Thoracic aorta (tissue), 2 donors: ENCODE measurements around the gene MLC1. TPM values are rescaled to one million over a fixed set of nuclear protein-coding genes. Genes with fewer than 3 reads are reported as not detected.
A peak's percentile ranks its signal among the peaks of the same experiment; 100 is the strongest.

Source experiments
- ATAC-seq: fragments of 150-250 bp; one replicate; pipeline ENCODE4 v1.8.0; 2017; ENCODE audit warnings: low read depth; ENCODE audit not compliant: insufficient number of reproducible peaks, low FRiP score
- DNase-seq: peaks from one replicate; pipeline ENCODE4 v3.0.0-alpha.2; 2020; ENCODE audit warnings: low spot score
- H3K27ac ChIP-seq, 2 donors: fragments of 200-600 bp; sonication (generic); 1 replicate in 1 of 2; 2 replicates in 1 of 2; pipeline ENCODE4 v1.5.1; 2016; ENCODE audit warnings: mild to moderate bottlenecking in 2 of 2, moderate library complexity in 2 of 2
- H3K27me3 ChIP-seq: fragments of 200-600 bp; sonication (generic); replicated peaks from 2 replicates; pipeline ENCODE4 v1.6.0; 2016; ENCODE audit warnings: mild to moderate bottlenecking; ENCODE audit not compliant: insufficient read depth
- H3K36me3 ChIP-seq: fragments of 200-600 bp; sonication (generic); one replicate; pipeline ENCODE4 v1.5.1; 2016
- H3K4me1 ChIP-seq, 2 donors: fragments of 200-600 bp; sonication (generic); 1 replicate in 1 of 2; 2 replicates in 1 of 2; pipeline versions ENCODE4 v1.5.1 to v1.6.0; 2016; ENCODE audit warnings: low read depth in 2 of 2, mild to moderate bottlenecking in 1 of 2; ENCODE audit not compliant: control insufficient read depth in 1 of 2
- H3K4me3 ChIP-seq: fragments of 200-600 bp; sonication (generic); 2 replicates; pipeline ENCODE4 v1.5.1; 2016; ENCODE audit warnings: mild to moderate bottlenecking
- H3K9me3 ChIP-seq: fragments of 200-600 bp; sonication (generic); 2 replicates; pipeline ENCODE4 v1.5.1; 2016
- CTCF ChIP-seq: fragments of 200-600 bp; sonication (generic); IDR thresholded peaks from one replicate; pipeline ENCODE4 v1.5.1; 2019; ENCODE audit warnings: antibody characterized with exemption
- total RNA-seq, 2 donors: library from RNA; depleted of rRNA; stranded (reverse); fragments of >200 nt; gene quantifications; one replicate each; pipeline versions ENCODE4 v1.1.0 to v1.2.3, GENCODE V29; 2016

Gene MLC1
- total RNA-seq, 2 donors from 2014 or later: 1.6 to 4.3 TPM

- no peaks in the 10 kb centered on the region for H3K27me3 ChIP-seq
- no peaks in the 10 kb centered on the region for H3K36me3 ChIP-seq
- no peak for DNase-seq
- peak; percentile 13 for ATAC-seq
- no peaks in the 10 kb centered on the region for H3K9me3 ChIP-seq
- H3K4me1 ChIP-seq: peaks cover 8 to 44% of the 10 kb centered on the region in 2 donors
- no peak for TF ChIP-seq CTCF
- H3K27ac ChIP-seq: peak overlapping the region; percentile 83 to 86
- peak overlapping the region; percentile 6 for H3K4me3 ChIP-seq
Observed at GRCh38 chr22:50112151-50113118, 27.2 kb upstream of the MLC1 start.

- H3K4me1 ChIP-seq: peaks cover 8 to 44% of the 10 kb centered on the region in 2 donors
- no peaks in the 10 kb centered on the region for H3K27me3 ChIP-seq
- ATAC-seq (no peak), DNase-seq (no peak)
- TF ChIP-seq CTCF: no peak
- no peak overlapping the region for H3K27ac ChIP-seq
- no peaks in the 10 kb centered on the region for H3K36me3 ChIP-seq
- no peaks in the 10 kb centered on the region for H3K9me3 ChIP-seq
- no peak overlapping the region for H3K4me3 ChIP-seq
Observed at GRCh38 chr22:50111056-50111455, 25.8 kb upstream of the MLC1 start.

GRCh38 chr22:50107529-50107928 is 22.3 kb upstream of the MLC1 start:
- peaks cover 5 to 12% of the 10 kb centered on the region in 2 donors for H3K4me1 ChIP-seq
- DNase-seq (no peak), ATAC-seq (no peak)
- no peak for TF ChIP-seq CTCF
- no peaks in the 10 kb centered on the region for H3K36me3 ChIP-seq
- H3K27ac ChIP-seq: no peak overlapping the region
- no peak overlapping the region for H3K4me3 ChIP-seq
- no peaks in the 10 kb centered on the region for H3K9me3 ChIP-seq
- H3K27me3 ChIP-seq: no peaks in the 10 kb centered on the region

- no peak for TF ChIP-seq CTCF
- DNase-seq: no peak
- H3K27me3 ChIP-seq: no peaks in the 10 kb centered on the region
- H3K36me3 ChIP-seq: no peaks in the 10 kb centered on the region
- H3K4me1 ChIP-seq: no peaks in the 10 kb centered on the region
- peak overlapping the region; percentile 8 for H3K4me3 ChIP-seq
- no peaks in the 10 kb centered on the region for H3K9me3 ChIP-seq
- H3K27ac ChIP-seq: no peak overlapping the region
- no peak for ATAC-seq
Observed at GRCh38 chr22:50105208-50106100, 20.2 kb upstream of the MLC1 start.

- Histone ChIP-seq H3K4me1 (no peaks in the 10 kb centered on the region), H3K27ac (no peak overlapping the region), H3K36me3 (no peaks in the 10 kb centered on the region), H3K9me3 (no peaks in the 10 kb centered on the region), H3K27me3 (no peaks in the 10 kb centered on the region), H3K4me3 (no peak overlapping the region)
- no peak for TF ChIP-seq CTCF
- DNase-seq (no peak), ATAC-seq (no peak)
Observed at GRCh38 chr22:50104141-50104544, 18.9 kb upstream of the MLC1 start.
